ENCODE results near the gene GLYATL2.

GLYATL2 gene

GRCh38 chr11:58844361-58845005 lies at the start of gene GLYATL2:
TSS of gene GLYATL2 (minus strand) at chr11:58844704. CDS start at chr11:58839612, 5,092 bp downstream.
- no peak for TF ChIP-seq CTCF (conservative IDR thresholded peaks at IDR 0.05; ENCODE audit: low read depth)
- H3K27ac ChIP-seq: no peak within 1 kb of the TSS
- POLR2A ChIA-PET (ENCODE audit: low non-redundant PET): no interaction called here
- CTCF ChIA-PET: interaction anchor here (0.6 kb wide), 2 partner anchors 57 to 207 kb away, joined by 3 read pairs; no protein-coding TSS in a partner anchor
- DNase-seq (ENCODE audit: low spot score): no peak

GRCh38 chr11:58893899-58894298 lies 49.4 kb upstream of the GLYATL2 start:
- POLR2A ChIA-PET (ENCODE audit: low non-redundant PET): no interaction called here
- CTCF ChIA-PET: no interaction called here
- no peak for TF ChIP-seq CTCF (conservative IDR thresholded peaks at IDR 0.05; ENCODE audit: low read depth)
- no peak for DNase-seq (ENCODE audit: low spot score)
- no peak overlapping the region for H3K27ac ChIP-seq

- ChIA-PET CTCF (no interaction called here), POLR2A (ENCODE audit: low non-redundant PET) (no interaction called here)
- TF ChIP-seq CTCF (conservative IDR thresholded peaks at IDR 0.05; ENCODE audit: low read depth): no peak
- no peak overlapping the region for H3K27ac ChIP-seq
- DNase-seq (ENCODE audit: low spot score): no peak
Observed at GRCh38 chr11:58888579-58888978, 44.1 kb upstream of the GLYATL2 start.

- POLR2A ChIA-PET (ENCODE audit: low non-redundant PET): no interaction called here
- CTCF ChIA-PET: no interaction called here
- H3K27ac ChIP-seq: no peak overlapping the region
- DNase-seq (ENCODE audit: low spot score): no peak
- TF ChIP-seq CTCF (conservative IDR thresholded peaks at IDR 0.05; ENCODE audit: low read depth): no peak
Observed at GRCh38 chr11:58887452-58887851, 42.9 kb upstream of the GLYATL2 start.

- no peak overlapping the region for H3K27ac ChIP-seq
- ChIA-PET POLR2A (ENCODE audit: low non-redundant PET) (no interaction called here), CTCF (interaction anchor here (1.2 kb wide), 1 partner anchor 20 kb away, joined by 4 read pairs; no protein-coding TSS in a partner anchor)
- DNase-seq (ENCODE audit: low spot score): no peak
- TF ChIP-seq CTCF (conservative IDR thresholded peaks at IDR 0.05; ENCODE audit: low read depth): no peak
Observed at GRCh38 chr11:58880625-58881024, 36.1 kb upstream of the GLYATL2 start.

- ChIA-PET CTCF (interaction anchor here (1.2 kb wide), 1 partner anchor 21 kb away, joined by 4 read pairs; no protein-coding TSS in a partner anchor), POLR2A (ENCODE audit: low non-redundant PET) (no interaction called here)
- TF ChIP-seq CTCF (conservative IDR thresholded peaks at IDR 0.05; ENCODE audit: low read depth): no peak
- H3K27ac ChIP-seq: no peak overlapping the region
- no peak for DNase-seq (ENCODE audit: low spot score)
Observed at GRCh38 chr11:58880166-58880565, 35.7 kb upstream of the GLYATL2 start.
